Glomerular visceral epithelial cell (primary cell): ENCODE data around the gene ZNF473.
"Not testable (repeated sequence)": the region's sequence is repeated elsewhere in the genome, so short reads cannot be mapped to it uniquely, and the experiment has no call there.

Experiments
- DNase-seq: peaks from one replicate; pipeline ENCODE4 v3.0.0-alpha.2; 2016; ENCODE audit errors: extremely low spot score

The ZNF473 gene

DNA sequence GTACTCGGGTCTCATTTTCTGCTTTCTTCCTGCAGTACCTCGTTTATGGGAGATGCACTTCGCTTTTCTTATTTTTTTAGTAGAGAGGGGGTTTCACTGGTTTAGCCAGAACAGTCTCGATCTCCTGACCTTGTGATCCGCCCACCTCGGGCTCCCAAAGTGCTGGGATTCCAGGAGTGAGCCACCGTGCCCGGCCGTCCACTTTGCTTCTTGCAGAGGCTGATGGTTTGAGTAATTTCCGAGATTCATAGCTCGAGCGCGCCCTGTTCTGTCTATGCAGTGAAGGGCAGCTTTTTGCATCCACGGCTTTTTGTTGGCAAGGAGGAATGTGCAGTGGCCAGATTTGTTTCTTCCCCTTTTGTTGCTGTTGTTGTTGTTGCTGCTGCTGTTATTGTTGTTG lies 73.1 kb downstream of the ZNF473 start:
- not testable (repeated sequence) for DNase-seq

DNA sequence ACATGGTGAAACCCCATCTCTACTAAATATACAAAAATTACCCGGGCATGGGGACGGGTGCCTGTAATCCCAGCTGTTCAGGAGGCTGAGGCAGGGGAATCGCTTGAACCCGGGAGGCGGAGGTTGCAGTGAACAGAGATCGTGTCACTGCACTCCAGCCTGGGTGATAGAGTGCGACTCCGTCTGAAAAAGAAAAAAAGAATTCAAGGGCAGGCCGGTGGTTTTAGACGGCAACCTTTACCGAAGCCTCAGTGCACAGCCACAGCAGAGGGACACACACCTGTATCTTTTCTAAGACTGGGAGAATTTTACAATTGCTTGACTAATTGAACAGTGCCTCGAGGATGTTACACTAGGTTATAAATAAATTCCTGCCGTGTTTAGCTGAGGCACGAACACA lies 73.9 kb downstream of the ZNF473 start:
- not testable (repeated sequence) for DNase-seq

DNA sequence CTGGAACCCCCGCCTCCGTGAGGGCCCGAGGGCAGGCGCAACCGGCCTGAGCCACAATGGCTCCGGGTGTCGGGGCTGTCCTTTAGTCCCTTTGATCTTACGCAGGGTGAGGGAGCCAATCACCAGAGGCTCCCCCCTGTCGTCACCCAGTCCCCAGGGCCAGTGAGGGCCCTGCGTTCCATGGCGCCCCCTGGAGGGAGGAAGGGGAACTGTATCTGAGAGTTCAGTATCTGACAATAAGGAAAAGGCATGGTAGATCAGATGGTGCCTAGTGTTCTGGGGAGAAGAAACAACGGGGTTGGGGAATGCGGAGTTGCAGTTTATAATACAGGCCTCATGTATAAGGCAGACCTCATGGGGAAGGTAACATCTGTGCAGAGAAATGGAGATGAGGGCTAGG lies 75.1 kb downstream of the ZNF473 start:
- not testable (repeated sequence) for DNase-seq
